ENCODE data around the gene UBE2A. TPM values are rescaled to one million over a fixed set of nuclear protein-coding genes. Genes with fewer than 3 reads are reported as not detected.

UBE2A gene
- total RNA-seq, 1 donor from 2014 or later = 67.8 TPM

DNA sequence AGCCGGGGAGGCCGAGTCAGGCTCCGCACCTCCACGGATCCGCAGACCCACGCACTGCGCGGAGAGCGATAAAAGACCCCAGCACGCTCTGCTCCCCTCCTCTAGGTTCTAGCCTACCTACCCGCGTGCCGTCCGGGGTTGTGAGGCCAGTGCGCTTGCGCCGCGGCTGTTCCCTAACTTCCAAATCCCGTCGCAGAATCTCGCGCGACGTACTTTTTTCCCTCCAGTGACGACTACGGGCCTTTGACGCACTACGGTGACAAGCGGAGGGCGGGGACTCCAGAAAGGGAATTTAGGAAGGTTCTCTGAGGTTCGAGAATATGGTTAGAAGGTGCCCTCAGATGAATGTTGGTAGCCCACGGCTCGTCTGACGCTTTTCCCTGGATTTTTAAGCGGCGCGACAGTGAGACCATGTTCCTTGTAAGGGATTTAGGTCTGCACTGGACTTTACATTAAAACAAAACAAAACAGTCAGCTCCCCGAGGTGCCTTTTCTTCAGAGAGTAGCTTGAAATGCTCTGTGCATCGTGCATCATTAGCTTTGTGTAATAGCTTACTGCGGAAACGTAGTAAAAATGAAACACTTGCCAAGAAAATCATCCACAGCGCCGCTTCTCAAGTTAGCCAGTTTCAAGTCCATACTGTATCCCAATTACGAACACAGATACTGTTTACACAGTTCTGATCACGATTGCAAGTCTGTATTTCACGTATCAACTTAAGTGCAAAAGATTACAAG, 32.1 kb downstream of the UBE2A start, which contains the start of gene NKRF:
Gene NKRF (minus strand): TSS at position 145 of the 738 bp plus-strand sequence.
- intact Hi-C loops (cut with micrococcal nuclease) = loop anchor here (1.0 to 5.0 kb wide), 7 partner anchors 32 to 150 kb away; partner anchors contain the start of genes SEPTIN6, STEEP1 and UBE2A

GRCh38 chrX:119607018-119607389, 32.6 kb downstream of the UBE2A start:
- intact Hi-C loops (cut with micrococcal nuclease) = loop anchor here (2.0 to 5.0 kb wide), 4 partner anchors 76 to 150 kb away; no protein-coding TSS in a partner anchor

GRCh38 chrX:119614776-119615175, 40.4 kb downstream of the UBE2A start:
- intact Hi-C loops (cut with micrococcal nuclease) = no loop called here

GRCh38 chrX:119617517-119618164, 43.3 kb downstream of the UBE2A start:
- intact Hi-C loops (cut with micrococcal nuclease) = no loop called here

DNA sequence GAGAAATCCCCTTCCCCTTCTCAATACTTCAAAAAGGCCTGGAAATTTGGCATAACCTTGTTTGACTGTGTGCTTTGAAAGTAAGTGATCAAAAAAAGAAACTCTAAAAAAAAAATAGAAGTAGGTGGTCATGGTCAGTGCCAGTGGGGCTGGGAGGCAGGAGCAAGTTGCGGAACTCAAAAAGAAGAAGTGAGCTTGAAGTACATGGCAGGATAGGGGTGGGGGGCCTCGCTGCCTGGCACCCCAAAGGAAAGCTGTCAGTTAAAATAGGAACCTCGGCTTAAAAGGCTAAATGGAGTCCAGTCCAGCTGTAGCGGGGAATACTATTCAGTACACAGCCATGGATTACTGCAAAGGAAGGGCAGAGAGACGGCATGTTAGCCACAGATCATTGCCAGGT, 44.1 kb downstream of the UBE2A start:
- intact Hi-C loops (cut with micrococcal nuclease) = no loop called here

DNA sequence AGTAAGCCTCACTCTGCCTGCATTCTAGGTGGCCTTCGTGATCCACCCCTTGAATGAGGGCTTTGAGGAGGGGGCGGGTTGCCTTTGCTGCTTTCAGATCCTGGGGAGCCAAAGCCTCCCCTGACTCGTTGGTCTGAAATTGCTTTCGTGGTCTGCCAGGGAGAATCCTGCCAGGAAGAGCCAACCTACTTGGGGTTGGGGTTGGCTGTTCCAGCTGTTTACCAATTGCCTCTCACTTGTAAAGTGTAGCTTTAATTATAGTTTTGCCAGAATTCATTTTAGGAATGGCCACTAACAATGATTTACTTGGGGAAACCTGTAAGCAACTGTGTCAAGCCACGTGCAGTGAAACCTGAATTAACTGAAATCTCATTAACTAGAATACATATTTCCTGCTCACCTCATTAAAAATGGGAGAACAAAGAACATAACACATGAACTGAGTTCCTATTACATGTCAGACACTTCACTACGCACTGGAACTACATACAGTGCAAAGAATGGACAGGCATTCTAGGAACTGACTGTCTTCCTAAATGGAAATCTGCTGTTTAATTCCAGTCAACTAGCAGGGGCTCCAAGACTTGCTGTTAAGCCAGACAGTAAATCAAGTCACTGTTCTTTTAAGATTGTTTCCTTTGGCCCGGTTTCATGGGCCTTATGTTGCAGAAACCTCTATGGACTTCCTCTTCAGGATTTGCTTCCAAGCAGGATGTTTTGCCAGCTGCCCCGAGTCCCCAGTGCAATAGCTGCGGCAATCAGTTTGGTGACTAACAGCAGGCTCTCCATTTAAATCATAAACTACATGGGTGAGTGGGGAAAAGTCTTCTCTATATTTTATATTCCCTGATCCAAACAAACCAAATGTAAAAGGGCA, 48.2 kb downstream of the UBE2A start:
- intact Hi-C loops (cut with micrococcal nuclease) = no loop called here

DNA sequence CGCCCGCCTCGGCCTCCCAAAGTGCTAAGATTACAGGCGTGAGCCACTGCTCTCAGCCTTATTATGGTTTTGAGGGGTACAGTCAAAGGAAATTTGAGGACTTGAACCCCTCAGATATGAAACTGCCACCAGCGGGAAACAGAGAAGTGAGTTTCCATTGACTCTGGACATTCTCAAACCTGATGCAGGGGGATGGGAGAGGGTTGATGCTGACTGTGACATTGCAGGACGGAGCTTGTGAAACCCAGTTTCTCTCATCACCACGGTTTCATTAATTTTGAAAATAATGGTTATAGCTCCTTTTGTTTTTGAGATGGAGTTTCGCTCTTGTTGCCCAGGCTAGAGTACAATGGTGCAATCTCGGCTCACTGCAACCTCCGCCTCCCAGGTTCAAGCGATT, 50.1 kb downstream of the UBE2A start:
- intact Hi-C loops (cut with micrococcal nuclease) = no loop called here

- intact Hi-C loops (cut with micrococcal nuclease) = no loop called here
These were observed 50.7 kb downstream of the UBE2A start for GRCh38 chrX:119624951-119625668.

DNA sequence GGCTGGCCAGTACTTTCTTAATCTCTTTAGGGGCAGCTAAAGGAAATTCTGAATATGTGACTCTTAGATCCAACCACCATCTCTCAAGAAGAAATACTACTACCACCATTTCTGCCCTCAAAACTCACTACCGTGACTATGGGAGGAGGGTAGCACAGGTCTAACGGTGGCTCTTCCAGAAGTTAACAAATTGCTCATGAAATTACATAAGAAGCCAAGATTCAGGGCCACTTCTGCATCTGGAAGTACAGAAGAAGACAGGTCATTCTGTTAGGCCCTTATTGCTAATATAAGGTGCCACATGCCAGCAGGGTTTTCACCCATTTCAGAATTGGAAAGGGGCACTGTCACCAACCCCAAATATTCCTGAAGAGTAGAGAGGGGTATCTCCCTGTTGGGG, 51.5 kb downstream of the UBE2A start:
- intact Hi-C loops (cut with micrococcal nuclease) = no loop called here

Other genes starting within 250 kb of the UBE2A start
- gene SLC25A43, start 175.2 kb upstream of the UBE2A start, total RNA-seq = 7.5 and 8.2 TPM in 2 replicates
- gene SLC25A5, start 106.1 kb upstream of the UBE2A start, total RNA-seq = 487 and 495 TPM in 2 replicates
- gene STEEP1, start 9.2 kb upstream of the UBE2A start, total RNA-seq = 19.8 and 21.0 TPM in 2 replicates
- 15.1 and 17.1 TPM in 2 replicates for gene NKRF, start 31.9 kb downstream of the UBE2A start, total RNA-seq
- 298 and 304 TPM in 2 replicates for gene SEPTIN6, start 118.6 kb downstream of the UBE2A start, total RNA-seq
- gene SOWAHD, start 184.0 kb downstream of the UBE2A start, total RNA-seq = 2.2 and 2.3 TPM in 2 replicates
- 2,113 and 2,173 TPM in 2 replicates for gene RPL39, start 217.1 kb downstream of the UBE2A start, total RNA-seq